IPS-NIHi11 (cell line): ENCODE measurements around the gene MSGN1.

ENCODE experiments used
- DNase-seq: peaks from one replicate; pipeline ENCODE4 v3.0.0; 2012; ENCODE audit warnings: mixed read lengths, low spot score

Gene MSGN1, protein sequence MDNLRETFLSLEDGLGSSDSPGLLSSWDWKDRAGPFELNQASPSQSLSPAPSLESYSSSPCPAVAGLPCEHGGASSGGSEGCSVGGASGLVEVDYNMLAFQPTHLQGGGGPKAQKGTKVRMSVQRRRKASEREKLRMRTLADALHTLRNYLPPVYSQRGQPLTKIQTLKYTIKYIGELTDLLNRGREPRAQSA

DNA sequence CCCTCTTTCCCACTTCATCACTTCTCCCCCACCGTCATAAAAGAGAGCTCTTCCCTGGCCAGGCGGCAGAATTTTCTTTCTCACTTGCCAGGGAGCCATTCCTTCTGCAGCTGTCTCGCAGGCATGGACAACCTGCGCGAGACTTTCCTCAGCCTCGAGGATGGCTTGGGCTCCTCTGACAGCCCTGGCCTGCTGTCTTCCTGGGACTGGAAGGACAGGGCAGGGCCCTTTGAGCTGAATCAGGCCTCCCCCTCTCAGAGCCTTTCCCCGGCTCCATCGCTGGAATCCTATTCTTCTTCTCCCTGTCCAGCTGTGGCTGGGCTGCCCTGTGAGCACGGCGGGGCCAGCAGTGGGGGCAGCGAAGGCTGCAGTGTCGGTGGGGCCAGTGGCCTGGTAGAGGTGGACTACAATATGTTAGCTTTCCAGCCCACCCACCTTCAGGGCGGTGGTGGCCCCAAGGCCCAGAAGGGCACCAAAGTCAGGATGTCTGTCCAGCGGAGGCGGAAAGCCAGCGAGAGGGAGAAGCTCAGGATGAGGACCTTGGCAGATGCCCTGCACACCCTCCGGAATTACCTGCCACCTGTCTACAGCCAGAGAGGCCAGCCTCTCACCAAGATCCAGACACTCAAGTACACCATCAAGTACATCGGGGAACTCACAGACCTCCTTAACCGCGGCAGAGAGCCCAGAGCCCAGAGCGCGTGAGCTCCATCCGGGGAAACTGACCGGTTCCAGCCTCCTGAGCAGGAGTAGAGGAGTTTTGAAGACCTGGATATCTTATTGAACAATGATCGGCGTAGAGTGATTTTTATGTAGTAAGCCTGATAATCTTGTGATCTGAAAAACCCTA, at the start of gene MSGN1:
MSGN1 (plus strand) TSS at position 65 of the 850 bp plus-strand sequence; CDS start at position 124, 59 bp downstream.
- DNase-seq = no peak

DNA sequence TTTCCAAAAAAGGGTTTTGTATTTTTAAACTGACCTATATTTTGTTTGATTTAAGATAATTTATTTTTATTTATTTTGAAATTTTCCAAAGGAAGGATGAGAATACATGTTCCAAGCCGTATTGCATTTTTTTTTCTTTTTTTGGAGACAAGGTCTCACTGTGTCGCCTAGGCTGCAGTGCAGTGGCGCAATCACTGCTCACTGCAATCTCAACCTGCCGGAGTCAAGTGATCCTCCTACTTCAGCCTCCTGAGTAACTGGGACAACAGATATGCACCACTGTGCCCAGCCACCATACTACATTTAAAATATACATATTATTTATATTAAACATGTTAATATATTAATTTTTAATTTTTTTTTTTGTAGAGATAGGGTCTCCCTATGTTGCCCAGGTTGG, 47.4 kb upstream of the MSGN1 start:
- DNase-seq = no peak

DNA sequence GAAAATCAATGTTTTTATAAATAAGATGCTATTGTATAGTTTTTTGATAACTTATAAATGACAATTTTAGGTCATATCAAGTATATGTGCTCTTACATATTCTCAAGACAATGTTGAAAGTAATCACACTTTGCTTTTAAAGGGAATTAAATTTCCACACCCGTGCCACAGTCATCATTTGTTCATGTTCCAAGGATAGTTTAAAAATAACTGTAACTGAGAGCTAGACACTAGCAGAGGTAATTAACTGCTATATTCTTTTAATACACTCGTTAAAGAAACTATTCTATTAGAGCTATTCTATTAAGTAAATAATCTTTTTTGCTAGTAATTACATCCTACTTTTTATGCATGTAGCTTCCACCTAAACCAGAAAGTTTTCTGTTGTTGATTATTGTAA, 44.3 kb upstream of the MSGN1 start:
- DNase-seq = no peak

DNA sequence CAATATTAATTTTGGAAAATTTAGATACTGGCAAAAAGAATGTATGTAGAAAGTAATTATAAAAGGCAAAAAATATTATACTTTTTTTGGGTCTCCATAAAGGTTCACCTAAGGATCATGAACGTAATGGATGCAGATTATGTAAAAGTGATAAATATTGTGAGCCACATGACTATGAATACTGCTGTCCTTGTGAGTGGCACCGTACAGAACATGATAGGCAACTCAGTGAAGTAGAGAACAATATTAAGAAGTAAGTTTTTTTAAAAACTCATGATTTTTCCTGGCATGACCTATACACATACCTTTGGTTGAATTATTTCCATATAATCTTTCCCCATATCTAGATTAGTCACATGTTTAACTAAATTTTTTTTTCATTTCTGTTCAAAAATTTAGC, 43.7 kb upstream of the MSGN1 start:
- DNase-seq = no peak

DNA sequence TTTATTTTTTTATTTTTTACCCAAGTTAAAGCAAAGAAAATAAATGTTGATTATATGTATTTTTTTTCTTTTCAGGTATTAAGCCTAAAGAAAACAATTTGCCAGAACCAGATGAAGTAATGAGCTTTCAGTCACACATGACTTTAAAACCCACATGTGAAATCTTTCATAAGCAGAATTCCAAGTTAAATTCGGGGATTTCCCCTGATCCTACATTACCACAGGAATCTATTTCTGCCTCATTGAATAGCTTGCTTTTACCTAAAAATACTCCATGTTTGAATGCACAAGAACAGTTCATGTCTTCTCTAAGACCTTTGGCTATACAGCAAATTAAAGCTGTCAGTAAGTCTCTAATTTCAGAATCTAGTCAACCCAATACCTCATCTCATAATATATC, 35.7 kb upstream of the MSGN1 start:
- no peak for DNase-seq

DNA sequence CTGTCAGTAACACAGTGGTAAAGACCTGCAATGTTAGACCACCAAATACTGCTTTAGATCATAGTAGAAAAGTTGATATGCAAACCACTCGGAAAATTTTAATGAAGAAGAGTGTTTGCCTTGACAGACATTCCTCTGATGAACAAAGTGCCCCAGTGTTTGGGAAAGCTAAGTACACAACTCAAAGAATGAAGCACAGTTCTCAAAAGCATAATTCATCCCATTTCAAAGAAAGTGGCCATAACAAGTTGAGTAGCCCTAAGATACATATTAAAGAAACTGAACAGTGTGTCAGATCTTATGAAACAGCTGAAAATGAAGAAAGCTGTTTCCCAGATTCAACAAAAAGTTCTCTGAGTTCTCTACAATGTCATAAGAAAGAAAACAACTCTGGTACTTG, 34.8 kb upstream of the MSGN1 start:
- no peak for DNase-seq

DNA sequence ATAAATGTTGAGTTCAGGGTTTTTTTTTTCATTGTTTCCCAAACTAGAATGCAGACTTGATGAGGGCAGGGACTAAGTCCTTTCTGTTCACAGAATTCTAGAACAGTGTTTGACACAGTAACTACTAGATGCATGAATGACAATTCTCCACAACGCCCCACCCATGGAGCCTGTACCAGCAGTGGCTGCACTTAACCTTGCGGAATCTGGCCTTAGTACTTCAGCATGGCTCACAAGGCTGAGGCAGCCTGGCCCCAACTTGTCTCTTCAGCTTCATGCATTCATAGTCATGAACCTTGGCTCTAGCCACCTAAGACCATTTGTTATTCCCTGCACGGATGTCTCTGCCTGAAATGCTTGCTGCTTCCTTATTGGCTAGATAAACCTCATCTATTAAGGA, 29.5 kb upstream of the MSGN1 start:
- no peak for DNase-seq

DNA sequence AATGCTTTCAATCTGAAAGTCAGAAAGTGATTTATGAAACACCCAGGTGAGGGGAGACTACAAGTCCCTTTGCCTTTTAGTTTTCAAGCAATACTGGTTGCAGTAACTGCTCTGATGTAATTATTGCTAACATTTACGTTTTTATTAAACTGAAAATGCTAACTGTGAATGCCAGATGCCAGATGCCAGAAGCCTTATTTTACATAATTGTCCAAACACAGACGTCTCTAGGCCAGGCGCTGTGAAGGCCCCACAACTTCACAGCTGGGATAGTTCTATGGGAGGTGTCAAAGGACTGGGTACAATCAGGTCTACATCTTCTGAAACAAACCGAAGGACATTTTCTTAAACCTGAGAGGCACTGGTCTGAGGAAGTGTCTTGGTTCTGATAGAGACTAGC, 27.5 kb upstream of the MSGN1 start:
- no peak for DNase-seq

DNA sequence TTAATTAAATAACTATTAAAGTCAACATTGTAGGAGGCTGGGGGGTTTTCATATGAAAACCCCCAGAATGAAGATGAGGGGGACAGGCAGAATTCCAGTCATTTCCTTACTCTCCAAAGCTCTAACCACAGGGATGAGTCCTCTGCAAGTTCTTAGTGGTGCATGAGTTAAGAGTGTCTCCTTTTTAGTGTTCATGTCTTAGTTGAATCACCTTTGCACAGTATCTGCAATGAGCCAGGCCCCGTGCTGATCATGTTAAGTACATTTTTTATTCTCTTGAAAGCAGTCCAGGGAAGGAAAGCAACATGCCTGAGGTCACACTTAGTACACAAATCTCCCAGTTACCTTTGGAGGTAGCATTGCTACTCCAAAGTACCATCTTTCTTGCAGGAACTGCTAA, 25.7 kb upstream of the MSGN1 start:
- no peak for DNase-seq

DNA sequence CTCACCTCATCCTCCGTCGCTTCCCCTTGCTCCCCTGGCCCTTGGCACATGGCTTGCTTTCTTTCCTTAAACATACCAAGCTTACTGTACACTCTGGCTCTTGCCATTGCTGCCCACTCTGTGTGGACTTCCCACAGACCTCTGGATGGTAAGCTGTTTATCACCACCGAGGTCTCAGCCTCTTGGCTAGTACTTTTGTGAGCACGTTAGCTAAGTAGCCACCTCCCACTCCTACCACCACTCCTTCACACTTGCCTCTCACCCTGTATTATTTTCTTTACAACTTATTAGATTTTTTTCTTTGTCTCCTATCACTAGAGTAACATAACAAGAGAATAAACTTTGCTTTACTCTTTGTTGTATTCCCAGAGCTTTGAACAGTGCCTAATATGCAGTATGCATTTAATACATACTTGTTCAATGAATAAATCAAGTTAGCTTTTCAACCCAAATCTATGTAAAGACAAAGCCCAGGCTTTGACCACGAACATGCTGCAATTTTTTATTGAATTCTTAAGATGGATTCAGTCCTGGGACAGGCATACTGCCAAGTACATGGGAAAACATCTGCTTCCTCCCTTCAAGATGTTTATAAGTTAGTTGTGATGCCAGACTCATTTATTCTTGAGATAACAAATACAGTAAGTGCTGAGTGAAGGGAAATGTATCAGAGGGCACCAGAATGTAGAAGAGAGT, 25.0 kb upstream of the MSGN1 start:
- DNase-seq = no peak

DNA sequence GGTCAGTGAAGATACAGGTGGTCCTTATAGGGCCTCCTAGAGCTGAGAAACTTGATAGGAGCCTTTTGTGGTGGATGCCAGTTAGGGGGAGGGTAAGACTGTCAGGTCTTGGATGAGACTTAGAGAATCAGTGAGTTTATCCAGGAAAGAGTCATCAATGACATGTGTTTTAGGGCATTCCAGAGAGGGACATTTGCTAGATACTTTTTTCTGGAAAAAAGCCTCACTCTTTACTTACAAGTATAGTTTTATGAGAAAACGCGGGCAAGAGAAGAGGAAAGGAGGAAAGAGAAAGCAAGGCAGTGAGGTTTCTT, 24.5 kb upstream of the MSGN1 start:
- DNase-seq = no peak

DNA sequence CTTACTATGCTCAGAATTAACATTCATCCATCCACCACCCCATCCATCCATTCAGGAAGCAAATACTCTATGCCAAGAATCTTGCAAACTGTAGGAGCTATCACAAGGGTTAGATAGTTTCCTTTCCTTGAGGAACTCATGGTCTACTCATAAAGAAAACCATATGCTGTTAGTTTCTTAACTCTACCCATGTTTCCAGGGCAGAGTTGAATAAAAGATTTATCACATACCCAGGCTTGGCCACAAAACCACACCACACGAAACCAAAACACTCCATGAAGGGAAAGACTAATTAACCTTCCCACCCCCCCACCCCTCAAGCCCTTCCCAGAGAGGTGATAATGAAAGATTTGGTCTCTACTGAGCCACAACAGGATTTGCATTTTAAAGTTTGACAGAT, 23.7 kb upstream of the MSGN1 start:
- no peak for DNase-seq

DNA sequence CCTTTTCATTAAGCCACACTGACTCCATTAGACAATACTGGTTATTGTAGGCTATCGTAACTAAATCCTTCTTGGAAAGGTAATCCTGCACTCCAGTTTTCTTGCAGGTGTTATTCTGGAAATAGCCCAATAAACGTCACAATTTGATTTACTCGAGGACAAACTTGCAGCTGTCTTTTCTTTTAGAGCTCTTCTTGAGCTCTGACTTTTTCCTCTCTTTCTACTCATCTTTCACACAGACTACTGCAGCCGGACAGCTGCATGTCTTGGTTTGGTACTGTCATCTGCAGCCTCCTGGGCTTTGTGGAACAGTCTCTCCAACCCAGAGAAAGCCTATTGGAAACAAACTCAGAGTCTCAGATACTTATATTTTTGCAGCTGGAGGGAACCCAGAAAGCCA, 23.0 kb upstream of the MSGN1 start:
- DNase-seq = no peak

DNA sequence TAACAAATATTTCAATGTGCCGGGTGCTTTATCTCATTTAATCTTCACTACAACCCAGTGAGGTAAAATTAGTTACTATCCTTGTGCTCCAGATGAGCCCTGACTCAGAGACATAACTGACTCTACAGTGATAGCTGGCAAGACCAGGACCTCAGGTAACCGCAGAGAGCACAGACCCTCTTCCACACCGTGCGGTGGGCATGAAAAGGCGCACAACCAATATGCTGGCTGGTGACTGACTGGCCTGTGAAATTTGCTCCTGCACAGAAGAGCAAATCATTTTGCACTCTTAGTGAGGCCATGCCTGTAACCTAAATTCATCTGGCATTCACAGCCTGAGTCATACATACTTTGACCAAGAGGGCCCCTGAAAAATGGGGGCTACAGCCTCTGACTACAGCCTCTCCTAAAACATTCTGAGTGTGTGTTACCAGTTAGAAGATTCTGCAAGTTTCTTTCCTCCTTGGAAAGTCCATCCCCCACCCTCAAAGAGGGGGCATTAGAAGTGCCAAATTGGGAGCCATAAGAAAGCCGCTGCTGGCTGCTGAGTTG, 22.4 kb upstream of the MSGN1 start:
- DNase-seq = no peak

DNA sequence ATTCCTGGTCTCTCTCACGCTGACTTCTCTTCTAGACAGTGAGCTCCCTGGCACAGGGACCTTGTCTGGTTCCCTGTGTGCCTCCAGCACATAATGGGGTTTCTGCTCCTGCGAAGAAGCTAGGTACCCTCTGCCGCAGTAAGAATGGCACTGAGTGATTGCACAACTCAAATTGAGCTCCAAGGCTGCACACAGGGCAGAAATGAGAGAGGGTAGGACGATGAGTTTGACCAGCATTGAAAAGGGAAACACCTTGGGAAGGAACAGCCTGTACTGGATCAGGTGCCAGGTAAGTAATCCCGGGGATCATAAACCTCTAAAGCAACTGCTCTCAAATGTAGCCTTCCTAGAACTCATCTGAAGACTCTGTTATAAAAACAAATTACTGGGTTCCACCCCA, 21.0 kb upstream of the MSGN1 start:
- DNase-seq = no peak

DNA sequence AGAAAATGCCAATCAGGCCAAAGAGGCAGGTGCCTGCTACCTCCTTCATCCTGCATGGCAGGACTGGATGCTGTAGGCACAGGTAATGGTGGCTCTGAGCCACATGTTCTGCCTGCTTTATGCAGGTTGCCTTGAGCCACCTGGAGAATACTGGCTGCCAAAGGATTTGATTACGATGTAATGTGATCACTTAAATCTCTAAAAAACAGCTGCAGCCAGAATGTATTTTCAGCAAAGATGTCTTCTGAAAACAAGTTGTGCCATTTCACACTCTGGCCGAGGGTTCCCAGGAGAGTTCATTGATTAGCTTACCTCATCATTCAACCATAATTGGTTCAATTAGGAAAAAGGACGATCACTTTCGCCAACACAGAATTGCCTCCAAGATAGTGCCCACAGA, 17.9 kb upstream of the MSGN1 start:
- no peak for DNase-seq

DNA sequence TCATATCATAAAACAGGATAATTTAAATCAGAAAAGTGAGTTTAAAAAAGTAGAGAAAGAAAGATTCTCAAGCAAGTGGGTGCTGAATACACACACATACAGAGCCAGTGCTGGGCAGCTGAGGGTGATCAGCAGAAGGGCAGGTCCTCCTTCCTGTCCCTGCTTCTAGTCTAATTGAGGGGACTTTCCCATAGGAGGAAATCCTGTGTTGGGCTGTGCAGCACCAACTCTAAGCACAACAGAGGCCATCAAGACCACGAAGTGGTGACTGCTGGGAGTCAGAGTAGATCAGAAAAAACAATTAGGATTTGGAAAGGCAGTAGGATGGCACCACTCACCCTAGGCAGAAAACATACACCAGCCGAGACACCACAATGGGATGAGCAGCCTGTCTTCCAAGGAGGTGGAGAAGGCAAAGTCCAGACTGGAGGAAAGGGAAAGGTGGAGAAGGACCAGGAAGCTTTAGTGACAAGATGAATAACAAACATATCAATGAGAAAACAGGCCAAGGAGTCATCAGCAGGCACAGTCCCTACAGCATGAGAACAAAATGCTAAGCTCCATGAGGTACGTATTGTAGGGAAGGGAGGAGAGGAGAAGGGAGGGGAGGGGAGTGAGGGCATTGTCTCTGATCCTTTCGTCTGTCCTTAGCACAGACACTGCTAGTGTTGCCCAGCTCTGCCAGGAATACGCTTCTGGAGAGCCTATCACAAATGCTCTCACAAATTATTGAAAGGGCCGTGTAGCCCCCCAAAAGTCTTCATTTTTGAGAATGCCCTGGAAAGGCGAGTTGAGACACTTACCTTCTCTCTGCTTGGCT, 16.7 kb upstream of the MSGN1 start:
- no peak for DNase-seq

DNA sequence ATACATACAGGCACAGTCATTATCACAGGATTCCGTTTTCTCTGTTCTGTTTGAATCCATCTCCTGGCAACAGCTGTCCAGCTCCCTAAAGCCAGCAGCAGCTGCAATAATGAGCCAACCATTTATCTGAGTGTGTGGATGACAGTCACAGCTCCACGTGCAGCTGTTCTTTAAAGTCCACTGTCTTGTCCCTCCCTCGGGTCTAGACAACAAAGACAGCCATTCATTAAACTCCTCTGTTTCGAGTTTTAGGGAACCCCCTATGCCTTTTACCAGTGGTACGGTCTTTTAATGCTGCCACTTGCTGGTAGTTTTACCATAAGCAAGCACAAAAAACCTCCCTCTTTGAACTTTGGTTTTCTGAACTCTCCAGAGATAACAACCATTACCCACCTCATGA, 16.0 kb upstream of the MSGN1 start:
- DNase-seq = no peak

DNA sequence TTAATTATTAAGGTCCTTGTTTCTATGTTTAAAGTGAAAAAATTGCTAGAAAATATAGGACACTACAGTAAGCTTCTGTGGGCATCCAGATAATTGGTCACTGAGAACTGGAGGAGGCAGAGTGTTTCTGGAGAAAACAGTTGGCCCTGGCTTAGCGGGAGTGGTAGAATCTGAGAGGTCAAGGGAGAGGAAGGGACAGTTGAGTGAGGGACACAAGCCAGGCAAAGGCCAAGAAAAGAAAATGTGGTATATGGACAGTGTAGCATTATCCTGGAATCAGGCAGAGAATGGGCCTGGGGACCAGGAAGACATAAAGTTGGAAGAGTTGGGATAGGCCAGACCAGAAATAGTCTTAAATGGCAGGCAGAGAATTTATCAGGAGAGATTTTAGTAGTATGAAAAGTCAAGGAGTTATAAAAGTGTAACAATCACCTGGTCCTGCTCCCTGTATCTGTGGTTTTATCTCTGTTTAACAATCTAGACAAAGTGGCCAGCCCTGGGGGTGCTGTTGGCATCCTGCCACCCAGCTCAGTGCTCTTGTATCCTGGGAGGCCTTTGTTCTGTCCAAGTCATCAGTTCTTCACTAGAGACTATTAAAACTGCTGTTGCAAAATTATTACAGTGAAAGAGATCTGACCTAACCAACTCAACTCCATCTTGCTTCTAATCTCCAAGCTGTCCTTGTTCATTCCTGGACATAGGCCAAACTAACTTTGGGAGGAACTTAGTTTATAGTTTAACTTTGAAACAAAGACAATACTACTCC, 15.4 kb upstream of the MSGN1 start:
- no peak for DNase-seq

DNA sequence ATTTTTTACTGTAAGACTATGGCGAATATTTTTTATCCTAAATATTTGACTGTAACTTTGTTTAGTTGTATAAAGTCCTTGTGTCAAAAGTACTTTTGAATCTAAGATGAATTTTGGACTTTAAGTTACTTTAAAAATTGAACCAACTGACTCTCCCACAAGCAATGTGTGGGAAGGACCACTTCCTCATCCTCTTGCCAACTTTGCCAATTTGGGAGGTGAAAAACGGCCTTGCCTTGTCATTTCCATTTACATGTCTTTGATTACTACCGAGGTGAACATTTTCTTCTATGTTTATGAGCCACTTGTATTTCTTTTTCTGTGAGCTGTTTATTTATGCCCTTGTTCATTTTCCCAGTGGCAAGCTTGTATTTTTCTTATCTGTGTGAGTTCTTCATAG, 12.8 kb upstream of the MSGN1 start:
- DNase-seq = no peak

DNA sequence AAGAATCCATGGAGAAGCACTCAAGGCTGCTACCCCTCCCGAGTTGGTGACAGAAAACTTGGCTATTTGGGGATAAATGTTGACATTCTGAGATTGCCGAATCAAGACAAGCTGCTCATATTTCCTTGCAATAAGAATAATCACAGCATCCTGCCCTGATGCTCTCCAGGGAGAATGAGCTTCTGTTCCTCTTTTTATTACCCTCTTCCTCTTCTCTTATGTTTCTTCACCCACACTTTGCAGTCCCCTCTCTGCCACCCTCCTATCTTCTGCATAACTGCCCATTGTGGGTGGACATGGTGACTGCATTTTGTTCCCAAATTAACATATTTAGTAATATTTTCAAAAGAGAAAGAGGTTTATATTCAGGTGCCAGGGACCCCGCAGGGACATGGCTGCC, 11.9 kb upstream of the MSGN1 start:
- DNase-seq = no peak

DNA sequence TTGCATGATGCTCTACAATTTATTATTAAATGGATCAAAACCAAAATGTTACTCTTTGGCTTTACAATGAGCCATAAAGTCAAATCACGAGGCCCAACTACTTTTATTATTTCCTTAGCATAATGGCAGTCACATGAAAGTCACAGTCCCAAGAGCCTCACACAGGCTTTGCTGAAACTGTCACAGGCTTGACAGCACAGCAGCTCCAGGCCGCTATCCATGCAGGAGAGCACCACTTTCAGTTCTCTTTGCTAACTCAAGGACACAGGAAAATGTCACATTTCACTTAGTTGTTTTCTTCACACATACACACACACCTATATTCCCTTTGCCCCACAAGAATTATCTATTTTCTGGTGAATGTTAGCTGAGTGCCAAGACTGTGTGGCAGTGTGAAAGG, 11.1 kb upstream of the MSGN1 start:
- DNase-seq = no peak
